Panc1 (cell line): ENCODE results near the gene GDF11.

Experiments used
- POLR2AphosphoS5 ChIP-seq: IDR thresholded peaks from 2 replicates; pipeline ENCODE4 v1.6.1; 2012; ENCODE audit warnings: mild to moderate bottlenecking, low read depth, low read length, moderate library complexity
- TCF7L2 ChIP-seq: IDR thresholded peaks from 2 replicates; pipeline ENCODE4 v1.6.1; 2011; ENCODE audit warnings: mild to moderate bottlenecking, low read depth, low read length, inconsistent platforms
- TF ChIP-seq, protein P1 (sequence below): fragments of 450-650 bp; IDR thresholded peaks from 2 replicates; pipeline ENCODE4 v1.5.1; 2017; ENCODE audit warnings: mild to moderate bottlenecking
- TF ChIP-seq, protein P2 (sequence below), 2 experiments: IDR thresholded peaks; 2 replicates each; pipeline ENCODE4 v1.6.1; 2011 to 2012; ENCODE audit warnings: low read depth in 2 of 2, control low read depth in 1 of 2, low read length in 1 of 2, mild to moderate bottlenecking in 1 of 2, moderate library complexity in 1 of 2; ENCODE audit not compliant: insufficient read depth in 1 of 2

DNA sequence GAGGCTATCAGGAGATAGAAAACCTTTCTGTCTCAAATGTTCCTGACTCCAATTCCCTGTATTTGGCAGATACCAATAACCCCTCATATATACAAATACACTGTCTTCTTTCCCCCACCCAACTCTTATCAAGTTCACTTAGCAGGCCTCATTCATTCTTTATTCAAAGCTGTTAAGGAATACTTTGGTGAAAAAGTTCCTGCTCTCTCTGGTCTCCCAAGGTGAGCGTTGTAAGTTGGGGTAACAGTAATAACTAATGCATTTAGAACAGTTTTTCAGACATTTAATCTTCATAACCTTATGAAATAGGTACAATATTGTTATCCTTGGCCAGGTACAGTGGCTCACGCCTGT is 3.9 kb upstream of the GDF11 start:
- TF ChIP-seq, protein P1, sequence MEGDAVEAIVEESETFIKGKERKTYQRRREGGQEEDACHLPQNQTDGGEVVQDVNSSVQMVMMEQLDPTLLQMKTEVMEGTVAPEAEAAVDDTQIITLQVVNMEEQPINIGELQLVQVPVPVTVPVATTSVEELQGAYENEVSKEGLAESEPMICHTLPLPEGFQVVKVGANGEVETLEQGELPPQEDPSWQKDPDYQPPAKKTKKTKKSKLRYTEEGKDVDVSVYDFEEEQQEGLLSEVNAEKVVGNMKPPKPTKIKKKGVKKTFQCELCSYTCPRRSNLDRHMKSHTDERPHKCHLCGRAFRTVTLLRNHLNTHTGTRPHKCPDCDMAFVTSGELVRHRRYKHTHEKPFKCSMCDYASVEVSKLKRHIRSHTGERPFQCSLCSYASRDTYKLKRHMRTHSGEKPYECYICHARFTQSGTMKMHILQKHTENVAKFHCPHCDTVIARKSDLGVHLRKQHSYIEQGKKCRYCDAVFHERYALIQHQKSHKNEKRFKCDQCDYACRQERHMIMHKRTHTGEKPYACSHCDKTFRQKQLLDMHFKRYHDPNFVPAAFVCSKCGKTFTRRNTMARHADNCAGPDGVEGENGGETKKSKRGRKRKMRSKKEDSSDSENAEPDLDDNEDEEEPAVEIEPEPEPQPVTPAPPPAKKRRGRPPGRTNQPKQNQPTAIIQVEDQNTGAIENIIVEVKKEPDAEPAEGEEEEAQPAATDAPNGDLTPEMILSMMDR, result peak; percentile 47
- TF ChIP-seq TCF7L2, result no peak
- TF ChIP-seq, protein P2, sequence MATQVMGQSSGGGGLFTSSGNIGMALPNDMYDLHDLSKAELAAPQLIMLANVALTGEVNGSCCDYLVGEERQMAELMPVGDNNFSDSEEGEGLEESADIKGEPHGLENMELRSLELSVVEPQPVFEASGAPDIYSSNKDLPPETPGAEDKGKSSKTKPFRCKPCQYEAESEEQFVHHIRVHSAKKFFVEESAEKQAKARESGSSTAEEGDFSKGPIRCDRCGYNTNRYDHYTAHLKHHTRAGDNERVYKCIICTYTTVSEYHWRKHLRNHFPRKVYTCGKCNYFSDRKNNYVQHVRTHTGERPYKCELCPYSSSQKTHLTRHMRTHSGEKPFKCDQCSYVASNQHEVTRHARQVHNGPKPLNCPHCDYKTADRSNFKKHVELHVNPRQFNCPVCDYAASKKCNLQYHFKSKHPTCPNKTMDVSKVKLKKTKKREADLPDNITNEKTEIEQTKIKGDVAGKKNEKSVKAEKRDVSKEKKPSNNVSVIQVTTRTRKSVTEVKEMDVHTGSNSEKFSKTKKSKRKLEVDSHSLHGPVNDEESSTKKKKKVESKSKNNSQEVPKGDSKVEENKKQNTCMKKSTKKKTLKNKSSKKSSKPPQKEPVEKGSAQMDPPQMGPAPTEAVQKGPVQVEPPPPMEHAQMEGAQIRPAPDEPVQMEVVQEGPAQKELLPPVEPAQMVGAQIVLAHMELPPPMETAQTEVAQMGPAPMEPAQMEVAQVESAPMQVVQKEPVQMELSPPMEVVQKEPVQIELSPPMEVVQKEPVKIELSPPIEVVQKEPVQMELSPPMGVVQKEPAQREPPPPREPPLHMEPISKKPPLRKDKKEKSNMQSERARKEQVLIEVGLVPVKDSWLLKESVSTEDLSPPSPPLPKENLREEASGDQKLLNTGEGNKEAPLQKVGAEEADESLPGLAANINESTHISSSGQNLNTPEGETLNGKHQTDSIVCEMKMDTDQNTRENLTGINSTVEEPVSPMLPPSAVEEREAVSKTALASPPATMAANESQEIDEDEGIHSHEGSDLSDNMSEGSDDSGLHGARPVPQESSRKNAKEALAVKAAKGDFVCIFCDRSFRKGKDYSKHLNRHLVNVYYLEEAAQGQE (IDR thresholded peaks at IDR 0.05; ENCODE audit: insufficient read depth in 1 of 2, low read depth in 2 of 2, low read length in 1 of 2), result no peak
- TF ChIP-seq POLR2AphosphoS5, result no peak
